ENCODE results near the gene TPSG1. TPM values are rescaled to one million over a fixed set of nuclear protein-coding genes. Genes with fewer than 3 reads are reported as not detected.

The TPSG1 gene
- total RNA-seq, 1 experiment from 2014 or later: not detected

DNA sequence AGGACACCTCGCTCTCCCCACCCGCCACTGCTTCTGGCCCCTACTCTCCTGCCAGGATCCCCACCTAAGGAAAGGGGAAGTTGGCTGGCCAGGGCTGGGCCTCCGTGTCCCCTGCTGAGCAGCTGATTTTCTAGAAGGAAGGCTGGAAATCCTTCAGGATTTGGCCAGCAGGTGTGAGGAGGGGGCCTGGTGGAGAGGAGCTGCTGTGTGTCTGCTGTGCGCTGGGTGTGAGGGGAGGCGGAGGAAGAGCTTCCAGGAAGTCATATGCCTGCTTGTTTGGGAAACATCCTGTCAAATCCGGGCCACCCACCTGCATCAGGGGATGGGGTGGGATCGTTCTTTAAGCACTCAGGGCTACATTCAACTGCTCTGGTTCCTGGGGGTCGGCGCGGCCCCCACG lies 28.6 kb downstream of the TPSG1 start:
- POLR2A ChIA-PET: no interaction called here
- CTCF ChIA-PET: no interaction called here
- no peak for DNase-seq (ENCODE audit: low spot score)
- Mint-ChIP-seq H3K36me3 (peaks cover 5% of the 10 kb centered on the region; the same call in 1 of the 2 replicates), H3K4me3 (no peak overlapping the region), H3K27ac (no peak overlapping the region), H3K4me1 (0 out of 2 replicates have a peak, but pooled peaks cover 4% of the 10 kb centered on the region), H3K27me3 (ENCODE audit: low read depth) (no peaks in the 10 kb centered on the region), H3K9me3 (no peaks in the 10 kb centered on the region)
- no peak for ATAC-seq
- no peak for TF ChIP-seq ZNF416 (CRISPR knock-in tag; IDR thresholded peaks at IDR 0.05)
- no peak for TF ChIP-seq KAT7 (CRISPR knock-in tag; IDR thresholded peaks at IDR 0.05; ENCODE audit: borderline replicate concordance)
- no peak for TF ChIP-seq ZMAT4 (CRISPR knock-in tag; IDR thresholded peaks at IDR 0.05)
- TF ChIP-seq HMGA2 (CRISPR knock-in tag; IDR thresholded peaks at IDR 0.05): no peak
- TF ChIP-seq JUN (CRISPR knock-in tag; IDR thresholded peaks at IDR 0.05): no peak
- TF ChIP-seq ZNF396 (CRISPR knock-in tag; IDR thresholded peaks at IDR 0.05; ENCODE audit: borderline replicate concordance): no peak
- no peak for TF ChIP-seq MAX (CRISPR knock-in tag; IDR thresholded peaks at IDR 0.05)
- TF ChIP-seq, protein P1, sequence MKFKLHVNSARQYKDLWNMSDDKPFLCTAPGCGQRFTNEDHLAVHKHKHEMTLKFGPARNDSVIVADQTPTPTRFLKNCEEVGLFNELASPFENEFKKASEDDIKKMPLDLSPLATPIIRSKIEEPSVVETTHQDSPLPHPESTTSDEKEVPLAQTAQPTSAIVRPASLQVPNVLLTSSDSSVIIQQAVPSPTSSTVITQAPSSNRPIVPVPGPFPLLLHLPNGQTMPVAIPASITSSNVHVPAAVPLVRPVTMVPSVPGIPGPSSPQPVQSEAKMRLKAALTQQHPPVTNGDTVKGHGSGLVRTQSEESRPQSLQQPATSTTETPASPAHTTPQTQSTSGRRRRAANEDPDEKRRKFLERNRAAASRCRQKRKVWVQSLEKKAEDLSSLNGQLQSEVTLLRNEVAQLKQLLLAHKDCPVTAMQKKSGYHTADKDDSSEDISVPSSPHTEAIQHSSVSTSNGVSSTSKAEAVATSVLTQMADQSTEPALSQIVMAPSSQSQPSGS (CRISPR knock-in tag; IDR thresholded peaks at IDR 0.05; ENCODE audit: borderline replicate concordance, low read depth): no peak
- TF ChIP-seq, protein P2, sequence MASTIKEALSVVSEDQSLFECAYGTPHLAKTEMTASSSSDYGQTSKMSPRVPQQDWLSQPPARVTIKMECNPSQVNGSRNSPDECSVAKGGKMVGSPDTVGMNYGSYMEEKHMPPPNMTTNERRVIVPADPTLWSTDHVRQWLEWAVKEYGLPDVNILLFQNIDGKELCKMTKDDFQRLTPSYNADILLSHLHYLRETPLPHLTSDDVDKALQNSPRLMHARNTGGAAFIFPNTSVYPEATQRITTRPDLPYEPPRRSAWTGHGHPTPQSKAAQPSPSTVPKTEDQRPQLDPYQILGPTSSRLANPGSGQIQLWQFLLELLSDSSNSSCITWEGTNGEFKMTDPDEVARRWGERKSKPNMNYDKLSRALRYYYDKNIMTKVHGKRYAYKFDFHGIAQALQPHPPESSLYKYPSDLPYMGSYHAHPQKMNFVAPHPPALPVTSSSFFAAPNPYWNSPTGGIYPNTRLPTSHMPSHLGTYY (CRISPR knock-in tag; IDR thresholded peaks at IDR 0.05): no peak
- no peak for TF ChIP-seq IRF2 (CRISPR knock-in tag; IDR thresholded peaks at IDR 0.05; ENCODE audit: borderline replicate concordance, low read depth)
- TF ChIP-seq, protein P3, sequence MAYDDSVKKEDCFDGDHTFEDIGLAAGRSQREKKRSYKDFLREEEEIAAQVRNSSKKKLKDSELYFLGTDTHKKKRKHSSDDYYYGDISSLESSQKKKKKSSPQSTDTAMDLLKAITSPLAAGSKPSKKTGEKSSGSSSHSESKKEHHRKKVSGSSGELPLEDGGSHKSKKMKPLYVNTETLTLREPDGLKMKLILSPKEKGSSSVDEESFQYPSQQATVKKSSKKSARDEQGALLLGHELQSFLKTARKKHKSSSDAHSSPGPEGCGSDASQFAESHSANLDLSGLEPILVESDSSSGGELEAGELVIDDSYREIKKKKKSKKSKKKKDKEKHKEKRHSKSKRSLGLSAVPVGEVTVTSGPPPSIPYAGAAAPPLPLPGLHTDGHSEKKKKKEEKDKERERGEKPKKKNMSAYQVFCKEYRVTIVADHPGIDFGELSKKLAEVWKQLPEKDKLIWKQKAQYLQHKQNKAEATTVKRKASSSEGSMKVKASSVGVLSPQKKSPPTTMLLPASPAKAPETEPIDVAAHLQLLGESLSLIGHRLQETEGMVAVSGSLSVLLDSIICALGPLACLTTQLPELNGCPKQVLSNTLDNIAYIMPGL (CRISPR knock-in tag; IDR thresholded peaks at IDR 0.05): no peak
- TF ChIP-seq, protein P4, sequence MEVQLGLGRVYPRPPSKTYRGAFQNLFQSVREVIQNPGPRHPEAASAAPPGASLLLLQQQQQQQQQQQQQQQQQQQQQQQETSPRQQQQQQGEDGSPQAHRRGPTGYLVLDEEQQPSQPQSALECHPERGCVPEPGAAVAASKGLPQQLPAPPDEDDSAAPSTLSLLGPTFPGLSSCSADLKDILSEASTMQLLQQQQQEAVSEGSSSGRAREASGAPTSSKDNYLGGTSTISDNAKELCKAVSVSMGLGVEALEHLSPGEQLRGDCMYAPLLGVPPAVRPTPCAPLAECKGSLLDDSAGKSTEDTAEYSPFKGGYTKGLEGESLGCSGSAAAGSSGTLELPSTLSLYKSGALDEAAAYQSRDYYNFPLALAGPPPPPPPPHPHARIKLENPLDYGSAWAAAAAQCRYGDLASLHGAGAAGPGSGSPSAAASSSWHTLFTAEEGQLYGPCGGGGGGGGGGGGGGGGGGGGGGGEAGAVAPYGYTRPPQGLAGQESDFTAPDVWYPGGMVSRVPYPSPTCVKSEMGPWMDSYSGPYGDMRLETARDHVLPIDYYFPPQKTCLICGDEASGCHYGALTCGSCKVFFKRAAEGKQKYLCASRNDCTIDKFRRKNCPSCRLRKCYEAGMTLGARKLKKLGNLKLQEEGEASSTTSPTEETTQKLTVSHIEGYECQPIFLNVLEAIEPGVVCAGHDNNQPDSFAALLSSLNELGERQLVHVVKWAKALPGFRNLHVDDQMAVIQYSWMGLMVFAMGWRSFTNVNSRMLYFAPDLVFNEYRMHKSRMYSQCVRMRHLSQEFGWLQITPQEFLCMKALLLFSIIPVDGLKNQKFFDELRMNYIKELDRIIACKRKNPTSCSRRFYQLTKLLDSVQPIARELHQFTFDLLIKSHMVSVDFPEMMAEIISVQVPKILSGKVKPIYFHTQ (CRISPR knock-in tag; IDR thresholded peaks at IDR 0.05): no peak
- TF ChIP-seq ZNF232 (CRISPR knock-in tag; IDR thresholded peaks at IDR 0.05): no peak
- TF ChIP-seq FOXP1 (CRISPR knock-in tag; IDR thresholded peaks at IDR 0.05; ENCODE audit: borderline replicate concordance): no peak
- TF ChIP-seq ARID4B (CRISPR knock-in tag; IDR thresholded peaks at IDR 0.05; ENCODE audit: borderline replicate concordance): no peak
- no peak for TF ChIP-seq NR3C1 (CRISPR knock-in tag; conservative IDR thresholded peaks at IDR 0.05; ENCODE audit: low read depth)
- TF ChIP-seq CREM (CRISPR knock-in tag; IDR thresholded peaks at IDR 0.05): no peak
- no peak for TF ChIP-seq SMAD4 (CRISPR knock-in tag; IDR thresholded peaks at IDR 0.05)
